Kidney (tissue), 22 donors: ENCODE measurements around the gene ARHGAP20. TPM values are rescaled to one million over a fixed set of nuclear protein-coding genes. Genes with fewer than 3 reads are reported as not detected.
A peak's percentile ranks its signal among the peaks of the same experiment; 100 is the strongest.

Experiments
- DNase-seq, 5 donors: peaks; one replicate each; pipeline ENCODE4 v3.0.0-alpha.2; 2013 to 2020
- FAIRE-seq: peaks from 2 replicates; lab custom pipeline; 2012; peaks lifted over from hg19 to GRCh38; lab: Jason Lieb, UNC
- H3K27ac ChIP-seq, 2 donors: one replicate each; pipeline ENCODE4 v1.7.0; 2013; ENCODE audit warnings: low read depth in 2 of 2, low read length in 2 of 2, inconsistent platforms in 1 of 2
- H3K27me3 ChIP-seq: one replicate; pipeline ENCODE4 v1.7.1; 2013; ENCODE audit warnings: low read length, inconsistent platforms; ENCODE audit not compliant: control insufficient read depth, insufficient read depth
- H3K36me3 ChIP-seq, 3 donors: one replicate each; pipeline versions ENCODE4 v1.7.0 to v1.7.1; 2013; ENCODE audit warnings: low read length in 3 of 3, control low read depth in 1 of 3, inconsistent platforms in 1 of 3; ENCODE audit not compliant: insufficient read depth in 3 of 3, control insufficient read depth in 2 of 3
- H3K4me1 ChIP-seq, 3 donors: one replicate each; pipeline versions ENCODE4 v1.7.0 to v1.7.1; 2013; ENCODE audit warnings: low read length in 3 of 3, inconsistent platforms in 1 of 3, low read depth in 1 of 3; ENCODE audit not compliant: control insufficient read depth in 2 of 3, insufficient read depth in 2 of 3
- H3K4me3 ChIP-seq, 3 donors: one replicate each; pipeline versions ENCODE4 v1.7.0 to v1.8.1; 2013; ENCODE audit warnings: low read length in 3 of 3, control low read depth in 1 of 3, inconsistent platforms in 1 of 3
- H3K9ac ChIP-seq, 3 donors: one replicate each; pipeline versions ENCODE4 v1.7.0 to v1.7.1; 2013; ENCODE audit warnings: low read length in 3 of 3, control low read depth in 1 of 3, inconsistent platforms in 1 of 3
- H3K9me3 ChIP-seq, 3 donors: one replicate each; pipeline versions ENCODE4 v1.7.0 to v1.7.1; 2013; ENCODE audit warnings: low read length in 3 of 3, control low read depth in 1 of 3, inconsistent platforms in 1 of 3; ENCODE audit not compliant: control insufficient read depth in 2 of 3, insufficient read depth in 1 of 3
- CTCF ChIP-seq: IDR thresholded peaks from 3 replicates; pipeline ENCODE4 v1.5.1; 2012; ENCODE audit warnings: mild to moderate bottlenecking, moderate library complexity, borderline replicate concordance; ENCODE audit not compliant: insufficient read depth; ENCODE audit errors: extremely low read depth
- intact Hi-C: fragments of 100-400 bp; cut with DNase I; formaldehyde crosslinking; loops from one replicate; pipeline ENCODE4 v1.11.1; 2022
- long read RNA-seq, 10 donors: library from polyadenylated mRNA in 1 of 10; unstranded in 1 of 10; transcript quantifications; one replicate each; pipeline ENCODE4 v2.0.0 and lab custom pipeline, GENCODE V29; 2021 to 2026
- polyA plus RNA-seq: library from polyadenylated mRNA; stranded (reverse); fragments of 350-450 nt; fragmentation: Illumina TruSeq; extraction: RNeasy Lipid Tissue Mini Kit (QIAGEN cat#74804); gene quantifications from one replicate; pipeline ENCODE4 v1.2.3, GENCODE V29; 2014; ENCODE audit warnings: low read depth, low replicate concordance; ENCODE audit not compliant: insufficient read depth
- total RNA-seq: library from RNA; stranded (reverse); fragmentation: NEBNext Ultra II Directional; extraction: Animal tissue kit (Norgen Biotek cat#: 25700); gene quantifications from one replicate; pipeline ENCODE4 v1.2.1, GENCODE V29; 2021
- donor health status: control.
- donor health status: control.
- donor health status: control.
- donor health status: control.
- donor health status: control.
- donor health status: DM: yes; HTN: yes; CAD: no.
- donor health status: Normal renal cell carcinoma (clear cell type).

Gene ARHGAP20
- total RNA-seq (1.4 TPM), polyA plus RNA-seq (0.11 TPM)
- long read RNA-seq, donor 1: 0 reads
- long read RNA-seq, donor 2: 0 reads
- long read RNA-seq, donor 3: 0 reads
- long read RNA-seq, donor 4: 0 reads
- long read RNA-seq, donor 5: 0 reads
- long read RNA-seq, donor 6: 0 reads
- long read RNA-seq, donor 7: 0 reads
- long read RNA-seq, donor 8: 0 reads
- long read RNA-seq, donor 9: 0 reads
- long read RNA-seq, donor 10: 0 reads

- TF ChIP-seq CTCF: no peak
- no peak within 1 kb of the TSS for H3K9ac ChIP-seq
These were observed at the start of gene ARHGAP20 for GRCh38 chr11:110711776-110712658. Gene ARHGAP20, minus strand, starts transcription at chr11:110712437. Its CDS starts 206 bp downstream, at chr11:110712231.

GRCh38 chr11:110761991-110762390, 49.8 kb upstream of the ARHGAP20 start:
- TF ChIP-seq CTCF: no peak
- Histone ChIP-seq H3K27ac (no peak overlapping the region), H3K9me3 (no peaks in the 10 kb centered on the region), H3K4me1 (no peaks in the 10 kb centered on the region), H3K27me3 (no peaks in the 10 kb centered on the region), H3K9ac (no peak overlapping the region), H3K36me3 (no peaks in the 10 kb centered on the region), H3K4me3 (no peak overlapping the region)
- FAIRE-seq (no peak), DNase-seq (no peak)
- intact Hi-C loops: no loop called here

More at GRCh38 chr11:110711776-110712658, at the start of gene ARHGAP20:
- peak within 1 kb of the TSS; percentile 29 to 69 (median 30) for H3K4me3 ChIP-seq
- DNase-seq: peak; percentile 63 to 92 (median 81)
- no peaks in the 10 kb centered on the region for H3K9me3 ChIP-seq
- H3K36me3 ChIP-seq: no peaks in the 10 kb centered on the region
- intact Hi-C loops: no loop called here
- no peak within 1 kb of the TSS for H3K27ac ChIP-seq
- FAIRE-seq: no peak
- peaks cover 0 to 13% (median 6%) of the 10 kb centered on the region in 3 donors for H3K4me1 ChIP-seq
- H3K27me3 ChIP-seq: peaks cover 9% of the 10 kb centered on the region

GRCh38 chr11:110761131-110761530, 48.9 kb upstream of the ARHGAP20 start:
- no peak overlapping the region for H3K4me3 ChIP-seq
- no peaks in the 10 kb centered on the region for H3K9me3 ChIP-seq
- DNase-seq (no peak), FAIRE-seq (no peak)
- H3K36me3 ChIP-seq: no peaks in the 10 kb centered on the region
- H3K27me3 ChIP-seq: no peaks in the 10 kb centered on the region
- intact Hi-C loops: no loop called here
- TF ChIP-seq CTCF: no peak
- no peaks in the 10 kb centered on the region for H3K4me1 ChIP-seq
- no peak overlapping the region for H3K9ac ChIP-seq
- H3K27ac ChIP-seq: no peak overlapping the region
